Right lobe of liver (tissue), 6 donors: ENCODE results near the gene TSPAN13. TPM values are rescaled to one million over a fixed set of nuclear protein-coding genes. Genes with fewer than 3 reads are reported as not detected.
A peak's percentile ranks its signal among the peaks of the same experiment; 100 is the strongest.
"Not testable (repeated sequence)": the region's sequence is repeated elsewhere in the genome, so short reads cannot be mapped to it uniquely, and the experiment has no call there.

Source experiments
- ATAC-seq, 4 donors: fragments of 200-7000 bp; cut with Tn5 transposase; one replicate each; pipeline ENCODE4 v1.9.1; 2020; ENCODE audit warnings: mild to moderate bottlenecking in 4 of 4, moderate library complexity in 4 of 4
- DNase-seq, 3 donors: peaks; one replicate each; pipeline ENCODE4 v3.0.0-alpha.2; 2020
- H3K27ac ChIP-seq, 3 donors: fragments of 200-600 bp; one replicate each; pipeline ENCODE4 v1.8.0; 2022
- H3K27me3 ChIP-seq, 2 donors: fragments of 200-600 bp; one replicate each; pipeline ENCODE4 v1.8.0; 2022
- H3K36me3 ChIP-seq, 4 donors: fragments of 200-600 bp; sonication (generic) in 1 of 4; one replicate each; pipeline versions ENCODE4 v1.5.1 to v1.8.0; 2017 to 2022; ENCODE audit warnings: control low read depth in 1 of 4
- H3K4me1 ChIP-seq, 4 donors: fragments of 200-600 bp; sonication (generic) in 1 of 4; one replicate each; pipeline versions ENCODE4 v1.5.1 to v1.8.0; 2017 to 2022; ENCODE audit warnings: control low read depth in 1 of 4
- H3K4me3 ChIP-seq, 3 donors: fragments of 200-600 bp; one replicate each; pipeline ENCODE4 v1.8.0; 2022
- H3K9me3 ChIP-seq, 4 donors: fragments of 200-600 bp; sonication (generic) in 1 of 4; one replicate each; pipeline versions ENCODE4 v1.5.1 to v1.8.0; 2017 to 2022; ENCODE audit warnings: control low read depth in 1 of 4
- POLR2A ChIP-seq: fragments of 450-650 bp; IDR thresholded peaks from one replicate; pipeline ENCODE4 v1.6.1; 2017; ENCODE audit warnings: antibody characterized with exemption, mild to moderate bottlenecking
- WGBS: methylation state at CpG from one replicate; pipeline ENCODE4 v1.1.6; 2018; ENCODE audit warnings: low coverage, low lambda C conversion rate; ENCODE audit not compliant: insufficient coverage; ENCODE audit errors: missing lambda C conversion rate; 5-methylcytosine and 5-hydroxymethylcytosine counted together
- intact Hi-C, 2 donors: fragments of 100-400 bp; cut with DNase I; formaldehyde crosslinking; loops; one replicate each; pipeline versions ENCODE4 v1.11.2 to v1.14.1; 2022
- total RNA-seq, 6 experiments: library from RNA; depleted of rRNA in 2 of 6; stranded (reverse); fragments of >200 nt in 2 of 6; fragmentation: NEBNext Ultra II Directional in 3 of 6; extraction: Animal tissue kit (Norgen Biotek cat#: 25700) in 3 of 6; gene quantifications; one replicate each; pipeline versions ENCODE4 v1.1.0 to v1.2.4, GENCODE V29; 2016 to 2023
- TF ChIP-seq, protein P1 (sequence below), 4 donors: fragments of 200-600 bp in 3 of 4; fragments of 450-650 bp in 1 of 4; IDR thresholded peaks; one replicate each; pipeline versions ENCODE4 v1.5.1 to v1.8.0; 2016 to 2022; ENCODE audit warnings: antibody characterized with exemption in 4 of 4, mild to moderate bottlenecking in 2 of 4
- donor health status: DM: no; HTN: yes; CAD: no.
- donor health status: DM: no; HTN: no; CAD: no.
- donor health status: DM: no; HTN: no; CAD: no.
- donor health status: DM: no; HTN: yes; CAD: no.
- donor health status: DM: no; HTN: yes; CAD: no.

Gene TSPAN13
- total RNA-seq, 6 experiments from 2014 or later, result 7.1 to 43.2 (median 18.0) TPM

GRCh38 chr7:16759840-16760239 lies 6.3 kb downstream of the TSPAN13 start:
- no peaks in the 10 kb centered on the region for H3K4me1 ChIP-seq
- no peaks in the 10 kb centered on the region for H3K27me3 ChIP-seq
- WGBS, result no CpG with 5 or more reads among the region's 1 CpG
- intact Hi-C loops, result no loop called here
- DNase-seq (no peak), ATAC-seq (no peak)
- H3K27ac ChIP-seq, result no peak overlapping the region
- H3K4me3 ChIP-seq, result no peak overlapping the region
- no peaks in the 10 kb centered on the region for H3K9me3 ChIP-seq
- no peak for TF ChIP-seq POLR2A
- TF ChIP-seq, protein P1, sequence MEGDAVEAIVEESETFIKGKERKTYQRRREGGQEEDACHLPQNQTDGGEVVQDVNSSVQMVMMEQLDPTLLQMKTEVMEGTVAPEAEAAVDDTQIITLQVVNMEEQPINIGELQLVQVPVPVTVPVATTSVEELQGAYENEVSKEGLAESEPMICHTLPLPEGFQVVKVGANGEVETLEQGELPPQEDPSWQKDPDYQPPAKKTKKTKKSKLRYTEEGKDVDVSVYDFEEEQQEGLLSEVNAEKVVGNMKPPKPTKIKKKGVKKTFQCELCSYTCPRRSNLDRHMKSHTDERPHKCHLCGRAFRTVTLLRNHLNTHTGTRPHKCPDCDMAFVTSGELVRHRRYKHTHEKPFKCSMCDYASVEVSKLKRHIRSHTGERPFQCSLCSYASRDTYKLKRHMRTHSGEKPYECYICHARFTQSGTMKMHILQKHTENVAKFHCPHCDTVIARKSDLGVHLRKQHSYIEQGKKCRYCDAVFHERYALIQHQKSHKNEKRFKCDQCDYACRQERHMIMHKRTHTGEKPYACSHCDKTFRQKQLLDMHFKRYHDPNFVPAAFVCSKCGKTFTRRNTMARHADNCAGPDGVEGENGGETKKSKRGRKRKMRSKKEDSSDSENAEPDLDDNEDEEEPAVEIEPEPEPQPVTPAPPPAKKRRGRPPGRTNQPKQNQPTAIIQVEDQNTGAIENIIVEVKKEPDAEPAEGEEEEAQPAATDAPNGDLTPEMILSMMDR (IDR thresholded peaks at IDR 0.05), result no peak
- no peaks in the 10 kb centered on the region for H3K36me3 ChIP-seq

DNA sequence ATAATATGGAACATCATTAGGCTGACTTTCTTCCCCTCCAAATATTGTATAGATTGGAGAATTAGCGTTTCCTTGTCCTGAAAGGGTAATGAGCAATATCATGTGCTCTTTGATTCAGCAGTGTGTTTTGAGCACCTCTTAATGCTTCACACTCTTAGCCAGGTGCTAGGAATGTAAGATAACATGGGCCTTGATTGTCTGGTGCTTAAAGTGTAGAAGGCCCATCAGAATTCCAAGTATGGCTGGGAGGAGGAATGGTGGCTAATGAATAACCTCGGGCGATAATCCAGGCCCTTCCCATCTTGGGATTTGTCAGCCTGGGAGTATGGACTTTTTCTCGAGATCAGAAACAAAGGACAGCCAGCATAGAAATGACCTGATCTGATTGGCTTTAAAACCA lies 8.6 kb downstream of the TSPAN13 start:
- H3K9me3 ChIP-seq, result no peaks in the 10 kb centered on the region
- no peak overlapping the region for H3K27ac ChIP-seq
- TF ChIP-seq, protein P1 (IDR thresholded peaks at IDR 0.05), result no peak
- no peak for TF ChIP-seq POLR2A
- no peaks in the 10 kb centered on the region for H3K36me3 ChIP-seq
- no peak for ATAC-seq
- no peaks in the 10 kb centered on the region for H3K27me3 ChIP-seq
- 85% methylated on average over 4 of the region's 4 CpGs for WGBS
- no peak overlapping the region for H3K4me3 ChIP-seq
- DNase-seq, result no peak
- intact Hi-C loops, result no loop called here
- H3K4me1 ChIP-seq, result no peaks in the 10 kb centered on the region

DNA sequence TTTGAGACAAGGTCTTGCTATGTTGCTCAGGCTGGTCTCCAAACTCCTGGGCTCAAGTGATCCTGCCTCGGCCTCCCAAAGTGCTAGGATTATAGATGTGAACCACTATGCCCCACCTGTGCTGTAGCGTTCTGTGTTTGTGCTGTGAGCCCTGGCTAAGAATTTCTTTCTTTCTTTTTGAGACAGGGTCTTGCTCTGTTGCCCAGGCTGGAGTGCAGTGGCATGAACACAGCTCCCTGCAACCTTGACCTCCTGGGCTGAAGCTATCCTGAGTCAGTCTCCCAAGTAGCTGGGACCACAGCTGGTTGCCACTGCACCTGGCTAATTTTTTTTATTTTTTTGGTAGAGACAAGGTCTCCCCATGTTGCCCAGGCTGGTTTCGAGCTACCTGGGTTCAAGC lies 11.4 kb downstream of the TSPAN13 start:
- no peak for ATAC-seq

GRCh38 chr7:16765436-16765859 lies 11.9 kb downstream of the TSPAN13 start:
- H3K27ac ChIP-seq, result no peak overlapping the region
- ATAC-seq (peak in 1 of 4 donors; percentile 45), DNase-seq (no peak)
- H3K36me3 ChIP-seq, result no peaks in the 10 kb centered on the region
- H3K4me1 ChIP-seq, result no peaks in the 10 kb centered on the region
- WGBS, result 73% methylated on average over 2 of the region's 2 CpGs
- TF ChIP-seq, protein P1 (IDR thresholded peaks at IDR 0.05), result no peak
- no peak for TF ChIP-seq POLR2A
- H3K4me3 ChIP-seq, result no peak overlapping the region
- H3K9me3 ChIP-seq, result no peaks in the 10 kb centered on the region
- intact Hi-C loops, result no loop called here
- H3K27me3 ChIP-seq, result no peaks in the 10 kb centered on the region

More for the DNA sequence above, 11.4 kb downstream of the TSPAN13 start:
- 90% methylated on average over 2 of the region's 3 CpGs for WGBS
- no peaks in the 10 kb centered on the region for H3K27me3 ChIP-seq
- intact Hi-C loops, result no loop called here
- no peak overlapping the region for H3K4me3 ChIP-seq
- TF ChIP-seq POLR2A, result no peak
- TF ChIP-seq, protein P1 (IDR thresholded peaks at IDR 0.05), result no peak
- H3K4me1 ChIP-seq, result no peaks in the 10 kb centered on the region
- H3K27ac ChIP-seq, result no peak overlapping the region
- no peaks in the 10 kb centered on the region for H3K9me3 ChIP-seq
- no peaks in the 10 kb centered on the region for H3K36me3 ChIP-seq
- DNase-seq, result no peak

DNA sequence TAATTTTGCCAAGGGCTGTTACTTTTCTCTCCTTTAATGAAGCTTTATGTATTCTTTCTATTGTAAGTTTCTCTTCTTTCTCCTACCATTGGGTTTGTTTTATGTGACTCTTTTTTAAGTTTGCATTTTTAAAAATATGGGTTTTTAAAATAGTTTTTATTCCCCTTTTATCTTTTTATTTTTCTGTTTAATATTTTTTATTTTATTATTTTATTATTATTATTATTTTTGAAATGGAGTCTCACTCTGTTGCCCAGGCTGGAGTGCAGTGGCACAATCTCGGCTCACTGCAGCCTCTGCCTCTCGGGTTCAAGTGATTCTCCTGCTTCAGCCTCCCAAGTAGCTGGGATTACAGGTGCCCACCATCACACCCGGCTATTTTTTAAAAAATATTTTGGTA lies 16.4 kb downstream of the TSPAN13 start:
- H3K9me3 ChIP-seq, intact Hi-C loops, H3K27ac ChIP-seq, H3K27me3 ChIP-seq, H3K4me1 ChIP-seq, H3K36me3 ChIP-seq, ATAC-seq, H3K4me3 ChIP-seq, DNase-seq: not testable (repeated sequence)
- 67% methylated on average over 1 of the region's 3 CpGs for WGBS
